ENCODE results near the gene TMEM37.

GRCh38 chr2:119402106-119402505 is 29.5 kb upstream of the TMEM37 start:
- TF ChIP-seq CTCF (conservative IDR thresholded peaks at IDR 0.05; ENCODE audit: low read depth, low read length) = no peak
- TF ChIP-seq EZH2 (IDR thresholded peaks at IDR 0.05; ENCODE audit: borderline replicate concordance, low read depth, low read length, poor library complexity, severe bottlenecking) = no peak
